Endothelial cell of umbilical vein (primary cell): Measurements from ENCODE around the gene UNC45A.

ENCODE experiments used
- EZH2 ChIP-seq: IDR thresholded peaks from 2 replicates; pipeline ENCODE4 v1.6.1; 2012; ENCODE audit warnings: borderline replicate concordance, low read depth, mild to moderate bottlenecking, moderate library complexity, low read length, inconsistent platforms; ENCODE audit not compliant: severe bottlenecking
- GATA2 ChIP-seq: IDR thresholded peaks from 2 replicates; pipeline ENCODE4 v1.7.0; 2011; ENCODE audit warnings: low read depth, mild to moderate bottlenecking, moderate library complexity, mixed read lengths, low read length; ENCODE audit not compliant: insufficient read length, insufficient read depth
- JUN ChIP-seq: IDR thresholded peaks from 2 replicates; pipeline ENCODE4 v1.6.1; 2011; ENCODE audit warnings: borderline replicate concordance, low read depth; ENCODE audit not compliant: insufficient read length, insufficient read depth
- MYC ChIP-seq: IDR thresholded peaks from one replicate; pipeline ENCODE4 v1.6.1; 2011; ENCODE audit warnings: mild to moderate bottlenecking, low read depth, low read length
- POLR2AphosphoS5 ChIP-seq: IDR thresholded peaks from 2 replicates; pipeline ENCODE4 v1.6.1; 2012; ENCODE audit warnings: low read depth, mild to moderate bottlenecking, control low read depth, low read length, moderate library complexity; ENCODE audit not compliant: insufficient read depth
- TF ChIP-seq, protein P1 (sequence below), 2 donors: IDR thresholded peaks; 1 replicate in 1 of 2; 2 replicates in 1 of 2; pipeline ENCODE4 v1.5.1; 2011; ENCODE audit warnings: low read length in 2 of 2, mild to moderate bottlenecking in 2 of 2, moderate library complexity in 2 of 2, control low read depth in 1 of 2, inconsistent platforms in 1 of 2, low read depth in 1 of 2; ENCODE audit not compliant: insufficient read depth in 1 of 2; ENCODE audit errors: extremely low read depth in 1 of 2

DNA sequence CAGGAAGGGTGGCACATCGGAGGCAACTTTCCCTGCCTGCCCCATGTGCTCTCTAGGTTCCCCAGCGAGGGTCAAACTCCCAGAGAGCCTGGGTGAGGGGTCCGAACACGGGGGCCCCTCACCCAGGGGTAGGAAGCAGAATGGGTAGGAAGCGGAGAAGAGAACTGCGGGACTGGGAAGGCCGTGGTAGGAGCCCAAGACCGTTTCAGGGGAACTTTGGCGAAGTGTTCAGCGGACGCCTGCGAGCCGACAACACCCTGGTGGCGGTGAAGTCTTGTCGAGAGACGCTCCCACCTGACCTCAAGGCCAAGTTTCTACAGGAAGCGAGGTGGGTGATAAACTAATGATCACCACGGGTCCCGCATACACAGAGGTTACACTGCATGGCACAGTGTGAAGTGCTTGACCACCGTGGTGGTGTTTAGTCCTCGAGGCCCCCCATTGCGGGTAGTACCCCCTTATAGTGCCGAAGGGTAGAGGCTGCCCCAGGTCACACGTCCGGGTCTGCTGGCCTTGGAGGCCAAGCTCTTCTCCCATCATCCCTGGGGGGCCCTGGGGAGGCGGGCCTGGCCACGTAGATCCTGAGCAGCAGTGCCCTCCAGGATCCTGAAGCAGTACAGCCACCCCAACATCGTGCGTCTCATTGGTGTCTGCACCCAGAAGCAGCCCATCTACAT is 42.4 kb upstream of the UNC45A start:
- no peak for TF ChIP-seq GATA2
- TF ChIP-seq, protein P1, sequence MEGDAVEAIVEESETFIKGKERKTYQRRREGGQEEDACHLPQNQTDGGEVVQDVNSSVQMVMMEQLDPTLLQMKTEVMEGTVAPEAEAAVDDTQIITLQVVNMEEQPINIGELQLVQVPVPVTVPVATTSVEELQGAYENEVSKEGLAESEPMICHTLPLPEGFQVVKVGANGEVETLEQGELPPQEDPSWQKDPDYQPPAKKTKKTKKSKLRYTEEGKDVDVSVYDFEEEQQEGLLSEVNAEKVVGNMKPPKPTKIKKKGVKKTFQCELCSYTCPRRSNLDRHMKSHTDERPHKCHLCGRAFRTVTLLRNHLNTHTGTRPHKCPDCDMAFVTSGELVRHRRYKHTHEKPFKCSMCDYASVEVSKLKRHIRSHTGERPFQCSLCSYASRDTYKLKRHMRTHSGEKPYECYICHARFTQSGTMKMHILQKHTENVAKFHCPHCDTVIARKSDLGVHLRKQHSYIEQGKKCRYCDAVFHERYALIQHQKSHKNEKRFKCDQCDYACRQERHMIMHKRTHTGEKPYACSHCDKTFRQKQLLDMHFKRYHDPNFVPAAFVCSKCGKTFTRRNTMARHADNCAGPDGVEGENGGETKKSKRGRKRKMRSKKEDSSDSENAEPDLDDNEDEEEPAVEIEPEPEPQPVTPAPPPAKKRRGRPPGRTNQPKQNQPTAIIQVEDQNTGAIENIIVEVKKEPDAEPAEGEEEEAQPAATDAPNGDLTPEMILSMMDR (IDR thresholded peaks at IDR 0.05; ENCODE audit: extremely low read depth in 1 of 2, insufficient read depth in 1 of 2, low read depth in 1 of 2, low read length in 2 of 2), result no peak
- TF ChIP-seq EZH2, result no peak
- no peak for TF ChIP-seq JUN
- no peak for TF ChIP-seq MYC
- TF ChIP-seq POLR2AphosphoS5, result no peak
